ENCODE measurements around the gene RNF208. TPM values are rescaled to one million over a fixed set of nuclear protein-coding genes. Genes with fewer than 3 reads are reported as not detected.

Gene RNF208
- total RNA-seq, 3 donors from 2014 or later (not counting 1 experiment from before 2014, with no cell fraction given): 0.82 to 1.6 (median 0.93) TPM

DNA sequence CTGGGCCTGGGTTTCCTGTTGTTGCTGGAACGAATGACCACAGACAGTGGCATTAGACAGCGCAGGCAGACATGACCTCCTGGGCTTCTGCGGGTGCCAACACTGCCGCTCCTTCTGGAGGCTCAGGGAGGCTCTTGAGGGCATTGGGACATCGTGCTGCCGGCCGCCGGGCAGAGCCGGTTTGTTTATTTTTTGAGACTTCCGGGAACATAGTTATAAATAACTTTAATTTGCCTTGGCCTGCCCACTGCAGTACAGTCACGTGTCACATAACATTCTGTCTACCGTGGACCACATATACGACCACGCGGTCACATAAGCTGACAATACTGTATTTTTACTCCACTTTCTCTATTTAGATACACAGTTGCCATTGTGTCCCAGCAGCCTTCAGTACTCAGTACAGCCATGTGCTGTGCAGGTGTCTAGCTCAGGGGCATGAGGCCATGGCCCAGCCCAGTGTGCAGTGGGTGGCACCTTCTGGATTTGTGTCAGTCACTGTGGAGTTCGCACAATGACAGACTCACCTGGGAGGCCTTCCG is 47.3 kb upstream of the RNF208 start:
- Histone ChIP-seq H3K4me1 (ENCODE audit: control insufficient read depth, insufficient read depth, low read length) (peaks cover 26% of the 10 kb centered on the region), H3K4me3 (ENCODE audit: low read length) (no peak overlapping the region), H3K27me3 (ENCODE audit: control insufficient read depth, insufficient read depth, low read length) (no peaks in the 10 kb centered on the region), H3K27ac (ENCODE audit: low read length) (no peak overlapping the region), H3K9me3 (ENCODE audit: control insufficient read depth, insufficient read depth, low read length) (no peaks in the 10 kb centered on the region), H3K36me3 (ENCODE audit: control insufficient read depth, insufficient read depth, low read length) (peaks cover 36% of the 10 kb centered on the region)
- Mint-ChIP-seq H3K27me3 (ENCODE audit: low read depth in 2 of 2) (no peaks in the 10 kb centered on the region), H3K4me3 (no peak overlapping the region), H3K27ac (no peak overlapping the region), H3K9me3 (no peaks in the 10 kb centered on the region), H3K4me1 (peaks cover 4 to 15% of the 10 kb centered on the region in 2 donors), H3K36me3 (no peaks in the 10 kb centered on the region)
- DNase-seq: no peak
- intact Hi-C loops (cut with micrococcal nuclease): no loop called here
- WGBS (ENCODE audit: insufficient coverage): 91% methylated on average over 17 of the region's 17 CpGs
- TF ChIP-seq, protein P1, sequence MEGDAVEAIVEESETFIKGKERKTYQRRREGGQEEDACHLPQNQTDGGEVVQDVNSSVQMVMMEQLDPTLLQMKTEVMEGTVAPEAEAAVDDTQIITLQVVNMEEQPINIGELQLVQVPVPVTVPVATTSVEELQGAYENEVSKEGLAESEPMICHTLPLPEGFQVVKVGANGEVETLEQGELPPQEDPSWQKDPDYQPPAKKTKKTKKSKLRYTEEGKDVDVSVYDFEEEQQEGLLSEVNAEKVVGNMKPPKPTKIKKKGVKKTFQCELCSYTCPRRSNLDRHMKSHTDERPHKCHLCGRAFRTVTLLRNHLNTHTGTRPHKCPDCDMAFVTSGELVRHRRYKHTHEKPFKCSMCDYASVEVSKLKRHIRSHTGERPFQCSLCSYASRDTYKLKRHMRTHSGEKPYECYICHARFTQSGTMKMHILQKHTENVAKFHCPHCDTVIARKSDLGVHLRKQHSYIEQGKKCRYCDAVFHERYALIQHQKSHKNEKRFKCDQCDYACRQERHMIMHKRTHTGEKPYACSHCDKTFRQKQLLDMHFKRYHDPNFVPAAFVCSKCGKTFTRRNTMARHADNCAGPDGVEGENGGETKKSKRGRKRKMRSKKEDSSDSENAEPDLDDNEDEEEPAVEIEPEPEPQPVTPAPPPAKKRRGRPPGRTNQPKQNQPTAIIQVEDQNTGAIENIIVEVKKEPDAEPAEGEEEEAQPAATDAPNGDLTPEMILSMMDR (IDR thresholded peaks at IDR 0.05): no peak
- ATAC-seq: peak in 1 of 3 donors; percentile 18

GRCh38 chr9:137268538-137269201 is 46.6 kb upstream of the RNF208 start:
- H3K4me1 ChIP-seq (ENCODE audit: control insufficient read depth, insufficient read depth, low read length): peaks cover 26% of the 10 kb centered on the region
- H3K36me3 ChIP-seq (ENCODE audit: control insufficient read depth, insufficient read depth, low read length): peaks cover 42% of the 10 kb centered on the region
- H3K4me3 ChIP-seq (ENCODE audit: low read length): no peak overlapping the region
- no peaks in the 10 kb centered on the region for H3K27me3 ChIP-seq (ENCODE audit: control insufficient read depth, insufficient read depth, low read length)
- no peak overlapping the region for H3K27ac Mint-ChIP-seq
- ATAC-seq (no peak), DNase-seq (no peak)
- peaks cover 4 to 13% of the 10 kb centered on the region in 2 donors for H3K4me1 Mint-ChIP-seq
- no peaks in the 10 kb centered on the region for H3K9me3 Mint-ChIP-seq
- H3K27ac ChIP-seq (ENCODE audit: low read length): no peak overlapping the region
- H3K27me3 Mint-ChIP-seq (ENCODE audit: low read depth in 2 of 2): no peaks in the 10 kb centered on the region
- H3K36me3 Mint-ChIP-seq: no peaks in the 10 kb centered on the region
- no peaks in the 10 kb centered on the region for H3K9me3 ChIP-seq (ENCODE audit: control insufficient read depth, insufficient read depth, low read length)
- intact Hi-C loops (cut with micrococcal nuclease): no loop called here
- no peak overlapping the region for H3K4me3 Mint-ChIP-seq
- TF ChIP-seq, protein P1 (IDR thresholded peaks at IDR 0.05): no peak
- 84% methylated on average over 19 of the region's 19 CpGs for WGBS (ENCODE audit: insufficient coverage)

DNA sequence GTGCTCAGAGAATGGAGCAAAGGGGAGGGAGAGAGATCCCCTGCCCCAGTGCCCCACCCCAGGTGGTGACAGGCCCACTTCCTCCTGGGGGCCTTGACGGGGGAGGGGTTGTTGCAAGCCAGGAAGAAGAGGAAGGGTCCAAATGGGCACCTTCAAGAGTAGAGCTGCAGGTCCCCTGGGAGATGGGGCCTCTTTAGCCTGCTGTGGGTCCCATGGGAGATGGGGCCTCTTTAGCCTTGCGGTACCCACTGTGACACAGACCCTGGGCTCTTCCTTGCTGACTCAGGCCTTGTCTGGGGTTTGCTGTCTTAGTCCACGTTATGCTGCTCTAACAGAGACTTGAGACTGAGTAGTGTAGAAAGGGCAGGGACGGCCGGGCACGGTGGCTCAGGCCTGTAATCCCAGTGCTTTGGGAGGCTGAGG is 45.9 kb upstream of the RNF208 start:
- no peaks in the 10 kb centered on the region for H3K27me3 Mint-ChIP-seq (ENCODE audit: low read depth in 2 of 2)
- DNase-seq (no peak), ATAC-seq (no peak)
- no peaks in the 10 kb centered on the region for H3K9me3 ChIP-seq (ENCODE audit: control insufficient read depth, insufficient read depth, low read length)
- no peaks in the 10 kb centered on the region for H3K36me3 Mint-ChIP-seq
- WGBS (ENCODE audit: insufficient coverage): 73% methylated on average over 6 of the region's 6 CpGs
- TF ChIP-seq, protein P1 (IDR thresholded peaks at IDR 0.05): no peak
- H3K27ac ChIP-seq (ENCODE audit: low read length): no peak overlapping the region
- H3K4me1 ChIP-seq (ENCODE audit: control insufficient read depth, insufficient read depth, low read length): peaks cover 26% of the 10 kb centered on the region
- H3K4me3 Mint-ChIP-seq: no peak overlapping the region
- H3K27ac Mint-ChIP-seq: no peak overlapping the region
- peaks cover 4 to 13% of the 10 kb centered on the region in 2 donors for H3K4me1 Mint-ChIP-seq
- intact Hi-C loops (cut with micrococcal nuclease): no loop called here
- peaks cover 40% of the 10 kb centered on the region for H3K36me3 ChIP-seq (ENCODE audit: control insufficient read depth, insufficient read depth, low read length)
- no peak overlapping the region for H3K4me3 ChIP-seq (ENCODE audit: low read length)
- H3K27me3 ChIP-seq (ENCODE audit: control insufficient read depth, insufficient read depth, low read length): no peaks in the 10 kb centered on the region
- H3K9me3 Mint-ChIP-seq: no peaks in the 10 kb centered on the region
